Left ventricle myocardium inferior (tissue), 1 donor: ENCODE data around the gene RUNX3. TPM values are rescaled to one million over a fixed set of nuclear protein-coding genes. Genes with fewer than 3 reads are reported as not detected.

ENCODE experiments used
- DNase-seq: peaks from one replicate; pipeline ENCODE4 v3.0.0-alpha.2; 2020
- H3K27ac ChIP-seq: fragments of 200-600 bp; replicated peaks from 2 replicates; pipeline ENCODE4 v1.8.0; 2021
- H3K27me3 ChIP-seq: fragments of 200-600 bp; 2 replicates; pipeline ENCODE4 v1.8.0; 2021; ENCODE audit warnings: low read depth
- H3K36me3 ChIP-seq: fragments of 200-600 bp; 2 replicates; pipeline ENCODE4 v1.8.0; 2021
- H3K4me1 ChIP-seq: fragments of 200-600 bp; 2 replicates; pipeline ENCODE4 v1.8.0; 2021
- H3K4me3 ChIP-seq: fragments of 200-600 bp; 2 replicates; pipeline ENCODE4 v1.8.0; 2021; ENCODE audit warnings: mild to moderate bottlenecking, moderate library complexity
- H3K9me3 ChIP-seq: fragments of 200-600 bp; replicated peaks from 2 replicates; pipeline ENCODE4 v1.8.0; 2021
- CTCF ChIP-seq: fragments of 200-600 bp; IDR thresholded peaks from 2 replicates; pipeline ENCODE4 v1.8.0; 2021; ENCODE audit warnings: antibody characterized with exemption, mild to moderate bottlenecking, borderline replicate concordance
- intact Hi-C: fragments of 100-400 bp; cut with micrococcal nuclease; formaldehyde crosslinking; loops from one replicate; pipeline ENCODE4 v1.11.0; 2022
- total RNA-seq: library from RNA; stranded (reverse); fragmentation: NEBNext Ultra II Directional; extraction: Animal tissue kit (Norgen Biotek cat#: 25700); gene quantifications from one replicate; pipeline ENCODE4 v1.2.1, GENCODE V29; 2021
- donor health status: DM: no; HTN: yes; CAD: no; lungs with severe emphysema.

RUNX3 gene
- total RNA-seq, 1 donor from 2014 or later: 0.52 TPM

- H3K36me3 ChIP-seq: no peaks in the 10 kb centered on the region
- intact Hi-C loops: no loop called here
- no peak overlapping the region for H3K27ac ChIP-seq
- TF ChIP-seq CTCF: no peak
- no peaks in the 10 kb centered on the region for H3K9me3 ChIP-seq
- DNase-seq: no peak
- peaks cover 36% of the 10 kb centered on the region for H3K27me3 ChIP-seq
- no peaks in the 10 kb centered on the region for H3K4me1 ChIP-seq
- H3K4me3 ChIP-seq: no peak overlapping the region
These were observed 17.0 kb upstream of the RUNX3 start for GRCh38 chr1:24946861-24947658.

GRCh38 chr1:24945354-24946326 is 15.6 kb upstream of the RUNX3 start:
- no peak overlapping the region for H3K27ac ChIP-seq
- no peak for DNase-seq
- no peak overlapping the region for H3K4me3 ChIP-seq
- H3K4me1 ChIP-seq: no peaks in the 10 kb centered on the region
- TF ChIP-seq CTCF: no peak
- H3K27me3 ChIP-seq: peaks cover 38% of the 10 kb centered on the region
- H3K9me3 ChIP-seq: no peaks in the 10 kb centered on the region
- no peaks in the 10 kb centered on the region for H3K36me3 ChIP-seq
- intact Hi-C loops: no loop called here

- DNase-seq: no peak
- Histone ChIP-seq H3K9me3 (no peaks in the 10 kb centered on the region), H3K36me3 (no peaks in the 10 kb centered on the region), H3K27ac (no peak overlapping the region), H3K4me3 (no peak overlapping the region), H3K4me1 (no peaks in the 10 kb centered on the region), H3K27me3 (peaks cover 30% of the 10 kb centered on the region)
- intact Hi-C loops: no loop called here
- no peak for TF ChIP-seq CTCF
These were observed 14.2 kb upstream of the RUNX3 start for GRCh38 chr1:24944318-24944717.

- H3K4me3 ChIP-seq: no peak overlapping the region
- intact Hi-C loops: no loop called here
- no peak overlapping the region for H3K27ac ChIP-seq
- H3K27me3 ChIP-seq: peaks cover 31% of the 10 kb centered on the region
- no peaks in the 10 kb centered on the region for H3K4me1 ChIP-seq
- no peak for TF ChIP-seq CTCF
- no peaks in the 10 kb centered on the region for H3K36me3 ChIP-seq
- DNase-seq: no peak
- H3K9me3 ChIP-seq: no peaks in the 10 kb centered on the region
These were observed 12.7 kb upstream of the RUNX3 start for GRCh38 chr1:24942789-24943188.

GRCh38 chr1:24941564-24941963 is 11.5 kb upstream of the RUNX3 start:
- H3K4me1 ChIP-seq: no peaks in the 10 kb centered on the region
- no peaks in the 10 kb centered on the region for H3K36me3 ChIP-seq
- H3K4me3 ChIP-seq: no peak overlapping the region
- H3K9me3 ChIP-seq: no peaks in the 10 kb centered on the region
- no peak for DNase-seq
- no peak overlapping the region for H3K27ac ChIP-seq
- H3K27me3 ChIP-seq: peaks cover 40% of the 10 kb centered on the region
- intact Hi-C loops: no loop called here
- no peak for TF ChIP-seq CTCF
